ENCODE results near the gene SLC17A7. TPM values are rescaled to one million over a fixed set of nuclear protein-coding genes. Genes with fewer than 3 reads are reported as not detected.

Gene SLC17A7
- total RNA-seq, 4 donors from 2014 or later: 1.1 to 1.7 (median 1.2) TPM

DNA sequence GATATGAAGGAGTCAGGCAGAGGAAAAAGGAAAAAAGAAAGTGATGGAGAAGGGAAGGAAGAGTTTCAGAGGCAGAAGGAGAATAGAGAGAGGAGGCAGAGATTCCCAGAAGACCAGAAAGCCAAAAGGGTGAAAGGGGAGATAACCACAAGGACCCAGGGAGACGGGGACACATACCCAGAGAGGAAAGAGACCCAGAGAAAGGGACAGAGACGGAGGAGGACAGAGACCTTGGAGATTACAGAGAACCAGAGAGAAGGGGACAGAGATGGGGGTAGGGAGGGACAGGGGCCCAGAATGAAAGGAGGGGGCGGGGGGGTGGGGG, 19.5 kb downstream of the SLC17A7 start:
- no peak for TF ChIP-seq POLR2A (IDR thresholded peaks at IDR 0.05)
- TF ChIP-seq EP300 (IDR thresholded peaks at IDR 0.05): no peak
- TF ChIP-seq POLR2AphosphoS5 (IDR thresholded peaks at IDR 0.05): no peak
- TF ChIP-seq, protein P1, sequence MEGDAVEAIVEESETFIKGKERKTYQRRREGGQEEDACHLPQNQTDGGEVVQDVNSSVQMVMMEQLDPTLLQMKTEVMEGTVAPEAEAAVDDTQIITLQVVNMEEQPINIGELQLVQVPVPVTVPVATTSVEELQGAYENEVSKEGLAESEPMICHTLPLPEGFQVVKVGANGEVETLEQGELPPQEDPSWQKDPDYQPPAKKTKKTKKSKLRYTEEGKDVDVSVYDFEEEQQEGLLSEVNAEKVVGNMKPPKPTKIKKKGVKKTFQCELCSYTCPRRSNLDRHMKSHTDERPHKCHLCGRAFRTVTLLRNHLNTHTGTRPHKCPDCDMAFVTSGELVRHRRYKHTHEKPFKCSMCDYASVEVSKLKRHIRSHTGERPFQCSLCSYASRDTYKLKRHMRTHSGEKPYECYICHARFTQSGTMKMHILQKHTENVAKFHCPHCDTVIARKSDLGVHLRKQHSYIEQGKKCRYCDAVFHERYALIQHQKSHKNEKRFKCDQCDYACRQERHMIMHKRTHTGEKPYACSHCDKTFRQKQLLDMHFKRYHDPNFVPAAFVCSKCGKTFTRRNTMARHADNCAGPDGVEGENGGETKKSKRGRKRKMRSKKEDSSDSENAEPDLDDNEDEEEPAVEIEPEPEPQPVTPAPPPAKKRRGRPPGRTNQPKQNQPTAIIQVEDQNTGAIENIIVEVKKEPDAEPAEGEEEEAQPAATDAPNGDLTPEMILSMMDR (IDR thresholded peaks at IDR 0.05): no peak
- no peak for ATAC-seq
- WGBS, 2 donors (ENCODE audit: low coverage in 1 of 2): 20 to 31% methylated on average over 1 to 3 of the region's 3 CpGs
- no peaks in the 10 kb centered on the region for H3K36me3 ChIP-seq
- peaks cover 0 to 36% (median 23%) of the 10 kb centered on the region in 3 donors for H3K4me1 ChIP-seq
- peaks cover 100% of the 10 kb centered on the region for H3K27me3 ChIP-seq
- no peak overlapping the region for H3K27ac ChIP-seq
- no peak overlapping the region for H3K4me3 ChIP-seq
- no peaks in the 10 kb centered on the region for H3K9me3 ChIP-seq

GRCh38 chr19:49421039-49421877, 20.1 kb downstream of the SLC17A7 start:
- ATAC-seq: no peak
- Histone ChIP-seq H3K27ac (no peak overlapping the region), H3K36me3 (no peaks in the 10 kb centered on the region), H3K4me3 (peak overlapping the region in 1 of 2 donors; percentile 16), H3K9me3 (no peaks in the 10 kb centered on the region), H3K4me1 (peaks cover 0 to 36% (median 23%) of the 10 kb centered on the region in 3 donors), H3K27me3 (peaks cover 100% of the 10 kb centered on the region)
- WGBS, 2 donors (ENCODE audit: low coverage in 1 of 2): 6 to 24% methylated on average over 7 to 26 of the region's 48 CpGs
- TF ChIP-seq, protein P1 (IDR thresholded peaks at IDR 0.05): no peak
- TF ChIP-seq EP300 (IDR thresholded peaks at IDR 0.05) (no peak), POLR2A (IDR thresholded peaks at IDR 0.05) (no peak)

- no peaks in the 10 kb centered on the region for H3K36me3 ChIP-seq
- H3K9me3 ChIP-seq: no peaks in the 10 kb centered on the region
- H3K27ac ChIP-seq: no peak overlapping the region
- WGBS, 2 donors (ENCODE audit: low coverage in 1 of 2): 63 to 71% methylated on average over 1 to 2 of the region's 2 CpGs
- no peak overlapping the region for H3K4me3 ChIP-seq
- peaks cover 0 to 36% (median 23%) of the 10 kb centered on the region in 3 donors for H3K4me1 ChIP-seq
- TF ChIP-seq POLR2A (IDR thresholded peaks at IDR 0.05) (no peak), POLR2AphosphoS5 (IDR thresholded peaks at IDR 0.05) (no peak), EP300 (IDR thresholded peaks at IDR 0.05) (no peak)
- TF ChIP-seq, protein P1 (IDR thresholded peaks at IDR 0.05): no peak
- H3K27me3 ChIP-seq: peaks cover 100% of the 10 kb centered on the region
- ATAC-seq: no peak
These were observed 21.1 kb downstream of the SLC17A7 start for GRCh38 chr19:49420227-49420626.

- Histone ChIP-seq H3K4me3 (no peak overlapping the region), H3K27me3 (peaks cover 100% of the 10 kb centered on the region), H3K27ac (no peak overlapping the region), H3K4me1 (peaks cover 0 to 36% (median 23%) of the 10 kb centered on the region in 3 donors), H3K9me3 (no peaks in the 10 kb centered on the region), H3K36me3 (no peaks in the 10 kb centered on the region)
- no peak for ATAC-seq
- TF ChIP-seq, protein P1 (IDR thresholded peaks at IDR 0.05): no peak
- no peak for TF ChIP-seq EP300 (IDR thresholded peaks at IDR 0.05)
- TF ChIP-seq POLR2AphosphoS5 (IDR thresholded peaks at IDR 0.05): no peak
- no peak for TF ChIP-seq POLR2A (IDR thresholded peaks at IDR 0.05)
- WGBS, 2 donors (ENCODE audit: low coverage in 1 of 2): 80% methylated on average over 1 of the region's 2 CpGs; no CpG with 5 or more reads in 1 of the 2 donors
These were observed 22.2 kb downstream of the SLC17A7 start for GRCh38 chr19:49419173-49419572.

DNA sequence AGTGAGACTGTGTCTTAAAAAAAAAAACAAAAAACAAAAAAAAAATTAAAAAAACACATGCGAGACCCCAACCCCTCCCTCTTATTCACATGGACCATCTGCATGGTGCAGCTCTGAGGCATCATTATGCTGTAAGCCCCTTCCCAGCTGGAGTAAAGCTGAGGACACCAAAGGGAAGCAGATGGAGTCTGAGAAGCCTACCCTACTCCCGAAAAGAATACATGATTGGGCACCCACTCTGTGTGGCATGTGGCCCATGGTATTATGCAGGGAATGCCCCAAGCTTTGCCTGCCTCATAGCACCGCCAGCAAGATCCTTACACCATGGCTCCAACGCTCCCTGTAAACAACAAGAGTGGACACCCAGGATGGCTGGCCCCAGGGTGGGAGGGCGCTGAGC, 22.8 kb downstream of the SLC17A7 start:
- 72 to 91% methylated on average over 4 to 5 of the region's 5 CpGs for WGBS, 2 donors (ENCODE audit: low coverage in 1 of 2)
- no peaks in the 10 kb centered on the region for H3K9me3 ChIP-seq
- H3K27me3 ChIP-seq: peaks cover 97% of the 10 kb centered on the region

More for the DNA sequence above, 22.8 kb downstream of the SLC17A7 start:
- H3K4me3 ChIP-seq: no peak overlapping the region
- no peaks in the 10 kb centered on the region for H3K36me3 ChIP-seq
- no peak for ATAC-seq
- TF ChIP-seq EP300 (IDR thresholded peaks at IDR 0.05) (no peak), POLR2AphosphoS5 (IDR thresholded peaks at IDR 0.05) (no peak), POLR2A (IDR thresholded peaks at IDR 0.05) (no peak)
- TF ChIP-seq, protein P1 (IDR thresholded peaks at IDR 0.05): no peak
- peaks cover 0 to 30% (median 23%) of the 10 kb centered on the region in 3 donors for H3K4me1 ChIP-seq
- no peak overlapping the region for H3K27ac ChIP-seq
